K562 (cell line): Measurements from ENCODE around the gene DNAAF3. TPM values are rescaled to one million over a fixed set of nuclear protein-coding genes. Genes with fewer than 3 reads are reported as not detected.

ENCODE experiments used
- HDAC8 ChIP-seq: fragments of 450-650 bp; IDR thresholded peaks from 2 replicates; pipeline ENCODE4 v1.6.1; 2016; ENCODE audit warnings: mild to moderate bottlenecking, missing genetic modification characterization, moderate library complexity, missing compliant biosample characterization
- HDGF ChIP-seq: fragments of 450-650 bp; IDR thresholded peaks from 2 replicates; pipeline ENCODE4 v1.6.1; 2016
- MECOM ChIP-seq: fragments of 250-450 bp; sonication (Bioruptor Pico); IDR thresholded peaks from 2 replicates; pipeline ENCODE4 v1.8.0; 2022; ENCODE audit warnings: inconsistent platforms
- NR2C2 ChIP-seq, 2 experiments: fragments of 200-800 bp in 1 of 2; sonication (Bioruptor generic) in 1 of 2; sonication (generic) in 1 of 2; formaldehyde crosslinking in 1 of 2; IDR thresholded peaks; 2 replicates each; pipeline versions ENCODE4 v1.6.1 to v1.8.0; 2016 to 2022; ENCODE audit warnings: mild to moderate bottlenecking in 1 of 2, missing compliant biosample characterization in 1 of 2, missing genetic modification characterization in 1 of 2, missing genetic modification reagents in 1 of 2
- PHF20 ChIP-seq: fragments of 450-650 bp; IDR thresholded peaks from 2 replicates; pipeline ENCODE4 v1.6.1; 2018; ENCODE audit not compliant: partially characterized antibody
- PYGO2 ChIP-seq: fragments of 450-650 bp; IDR thresholded peaks from 2 replicates; pipeline ENCODE4 v1.6.1; 2016; ENCODE audit warnings: mild to moderate bottlenecking, missing genetic modification characterization, moderate library complexity, missing compliant biosample characterization
- SIX5 ChIP-seq, 2 experiments: IDR thresholded peaks; 2 replicates each; pipeline ENCODE4 v1.6.1; 2011; ENCODE audit warnings: low read length in 2 of 2, borderline replicate concordance in 1 of 2, low read depth in 1 of 2, mild to moderate bottlenecking in 1 of 2, moderate library complexity in 1 of 2; ENCODE audit not compliant: insufficient read depth in 1 of 2
- TGIF2 ChIP-seq: sonication (generic); formaldehyde crosslinking; IDR thresholded peaks from 2 replicates; pipeline ENCODE4 v1.8.1; 2022; ENCODE audit warnings: mild to moderate bottlenecking, missing genetic modification reagents, moderate library complexity
- TRIM24 ChIP-seq, 2 experiments: fragments of 450-650 bp; IDR thresholded peaks; 2 replicates each; pipeline ENCODE4 v1.6.1; 2016
- ZBED1 ChIP-seq: IDR thresholded peaks from 2 replicates; pipeline ENCODE4 v1.6.1; 2014
- ZNF12 ChIP-seq: sonication (generic); formaldehyde crosslinking; IDR thresholded peaks from 2 replicates; pipeline ENCODE4 v1.4.0; 2020; ENCODE audit warnings: mild to moderate bottlenecking, missing genetic modification reagents
- ZNF589 ChIP-seq: fragments of 200-800 bp; sonication (Bioruptor generic); IDR thresholded peaks from 2 replicates; pipeline ENCODE4 v1.6.1; 2016; ENCODE audit warnings: low read depth, missing genetic modification characterization, missing compliant biosample characterization
- polyA plus RNA-seq, 8 experiments: library from polyadenylated mRNA; depleted of rRNA in 4 of 8; stranded (reverse) in 5 of 8; unstranded in 3 of 8; fragments of >200 nt; fragmentation: Nextera tagmentation in 2 of 8; fragmentation: Illumina TruSeq in 1 of 8; extraction: Ambion mirVana in 2 of 8; extraction: Trizol in 1 of 8; gene quantifications; 2 replicates each; pipeline versions ENCODE4 v1.2.1 to v1.2.3, GENCODE V29; 2011 to 2014; ENCODE audit warnings: inconsistent platforms in 1 of 8, missing spikeins in 1 of 8
- total RNA-seq, 7 experiments: library from RNA; depleted of rRNA in 6 of 7; stranded (reverse); fragments of >200 nt in 6 of 7; fragmentation: Illumina TruSeq in 2 of 7; extraction: Trizol in 2 of 7; gene quantifications; 2 replicates each; pipeline versions ENCODE4 v1.2.1 to v1.2.3, GENCODE V29; 2011 to 2021; ENCODE audit warnings: low replicate concordance in 1 of 7
- TF ChIP-seq, protein P1 (sequence below): fragments of 450-650 bp; IDR thresholded peaks from 2 replicates; pipeline ENCODE4 v1.7.1; 2018; ENCODE audit warnings: mild to moderate bottlenecking, low read depth; ENCODE audit not compliant: partially characterized antibody
- TF ChIP-seq, protein P2 (sequence below): fragments of 250-450 bp; sonication (Bioruptor Pico); IDR thresholded peaks from 2 replicates; pipeline ENCODE4 v1.8.0; 2021; ENCODE audit warnings: moderate library complexity, mild to moderate bottlenecking, inconsistent platforms
- TF ChIP-seq, protein P3 (sequence below): fragments of 250-450 bp; sonication (Bioruptor Pico); IDR thresholded peaks from 2 replicates; pipeline ENCODE4 v1.4.0; 2020
- TF ChIP-seq, protein P4 (sequence below): fragments of 450-650 bp; IDR thresholded peaks from 2 replicates; pipeline ENCODE4 v1.6.1; 2016

The DNAAF3 gene
- total and polyA plus RNA-seq, 9 of the 15 experiments (the other 6 are each of a cell fraction or from before 2014, with no cell fraction given): 21.6 to 61.5 (median 43.0) TPM

DNA sequence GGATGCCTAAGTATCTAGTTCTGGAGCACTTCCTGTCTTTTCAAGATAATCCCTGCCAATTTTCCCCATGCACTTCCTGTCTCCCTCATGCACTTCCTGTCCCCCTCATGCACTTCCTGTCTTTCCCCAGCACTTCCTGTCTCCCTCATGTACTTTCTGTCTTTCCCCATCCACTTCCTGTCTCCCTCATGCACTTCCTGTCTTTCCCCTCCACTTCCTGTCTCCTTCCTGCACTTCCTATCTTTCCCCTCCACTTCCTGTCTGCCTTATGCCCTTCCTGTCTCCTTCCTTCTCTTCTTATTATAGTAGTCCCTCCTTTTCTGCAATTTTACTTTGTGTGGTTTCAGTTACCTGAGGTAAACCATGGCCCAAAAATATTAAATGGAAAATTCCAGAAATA lies 14.4 kb downstream of the DNAAF3 start (continued):
- TF ChIP-seq ZNF12 (CRISPR knock-in tag) (no peak), SIX5 (IDR thresholded peaks at IDR 0.05; ENCODE audit: borderline replicate concordance in 1 of 2, insufficient read depth in 1 of 2, low read depth in 1 of 2, low read length in 2 of 2) (0 out of 4 replicates have a peak, but pooled peaks of 1 of the 2 experiments have one; percentile 14), MECOM (CRISPR knock-in tag) (no peak), TGIF2 (no peak), NR2C2 (CRISPR knock-in tag; IDR thresholded peaks at IDR 0.05) (no peak), NR2C2 (tag; IDR thresholded peaks at IDR 0.05) (peak; percentile 42), PYGO2 (tag) (no peak), HDGF (peak; percentile 85; the same call in 1 of the 2 replicates), PHF20 (peak; percentile 96), TRIM24 (IDR thresholded peaks at IDR 0.05) (peak; percentile 72 to 81), ZNF589 (CRISPR knock-in tag) (no peak), ZBED1 (no peak), HDAC8 (tag) (no peak)
- TF ChIP-seq, protein P1, sequence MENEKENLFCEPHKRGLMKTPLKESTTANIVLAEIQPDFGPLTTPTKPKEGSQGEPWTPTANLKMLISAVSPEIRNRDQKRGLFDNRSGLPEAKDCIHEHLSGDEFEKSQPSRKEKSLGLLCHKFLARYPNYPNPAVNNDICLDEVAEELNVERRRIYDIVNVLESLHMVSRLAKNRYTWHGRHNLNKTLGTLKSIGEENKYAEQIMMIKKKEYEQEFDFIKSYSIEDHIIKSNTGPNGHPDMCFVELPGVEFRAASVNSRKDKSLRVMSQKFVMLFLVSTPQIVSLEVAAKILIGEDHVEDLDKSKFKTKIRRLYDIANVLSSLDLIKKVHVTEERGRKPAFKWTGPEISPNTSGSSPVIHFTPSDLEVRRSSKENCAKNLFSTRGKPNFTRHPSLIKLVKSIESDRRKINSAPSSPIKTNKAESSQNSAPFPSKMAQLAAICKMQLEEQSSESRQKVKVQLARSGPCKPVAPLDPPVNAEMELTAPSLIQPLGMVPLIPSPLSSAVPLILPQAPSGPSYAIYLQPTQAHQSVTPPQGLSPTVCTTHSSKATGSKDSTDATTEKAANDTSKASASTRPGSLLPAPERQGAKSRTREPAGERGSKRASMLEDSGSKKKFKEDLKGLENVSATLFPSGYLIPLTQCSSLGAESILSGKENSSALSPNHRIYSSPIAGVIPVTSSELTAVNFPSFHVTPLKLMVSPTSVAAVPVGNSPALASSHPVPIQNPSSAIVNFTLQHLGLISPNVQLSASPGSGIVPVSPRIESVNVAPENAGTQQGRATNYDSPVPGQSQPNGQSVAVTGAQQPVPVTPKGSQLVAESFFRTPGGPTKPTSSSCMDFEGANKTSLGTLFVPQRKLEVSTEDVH: peak; percentile 96
- TF ChIP-seq, protein P2, sequence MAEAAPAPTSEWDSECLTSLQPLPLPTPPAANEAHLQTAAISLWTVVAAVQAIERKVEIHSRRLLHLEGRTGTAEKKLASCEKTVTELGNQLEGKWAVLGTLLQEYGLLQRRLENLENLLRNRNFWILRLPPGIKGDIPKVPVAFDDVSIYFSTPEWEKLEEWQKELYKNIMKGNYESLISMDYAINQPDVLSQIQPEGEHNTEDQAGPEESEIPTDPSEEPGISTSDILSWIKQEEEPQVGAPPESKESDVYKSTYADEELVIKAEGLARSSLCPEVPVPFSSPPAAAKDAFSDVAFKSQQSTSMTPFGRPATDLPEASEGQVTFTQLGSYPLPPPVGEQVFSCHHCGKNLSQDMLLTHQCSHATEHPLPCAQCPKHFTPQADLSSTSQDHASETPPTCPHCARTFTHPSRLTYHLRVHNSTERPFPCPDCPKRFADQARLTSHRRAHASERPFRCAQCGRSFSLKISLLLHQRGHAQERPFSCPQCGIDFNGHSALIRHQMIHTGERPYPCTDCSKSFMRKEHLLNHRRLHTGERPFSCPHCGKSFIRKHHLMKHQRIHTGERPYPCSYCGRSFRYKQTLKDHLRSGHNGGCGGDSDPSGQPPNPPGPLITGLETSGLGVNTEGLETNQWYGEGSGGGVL (CRISPR knock-in tag): no peak
- TF ChIP-seq, protein P3, sequence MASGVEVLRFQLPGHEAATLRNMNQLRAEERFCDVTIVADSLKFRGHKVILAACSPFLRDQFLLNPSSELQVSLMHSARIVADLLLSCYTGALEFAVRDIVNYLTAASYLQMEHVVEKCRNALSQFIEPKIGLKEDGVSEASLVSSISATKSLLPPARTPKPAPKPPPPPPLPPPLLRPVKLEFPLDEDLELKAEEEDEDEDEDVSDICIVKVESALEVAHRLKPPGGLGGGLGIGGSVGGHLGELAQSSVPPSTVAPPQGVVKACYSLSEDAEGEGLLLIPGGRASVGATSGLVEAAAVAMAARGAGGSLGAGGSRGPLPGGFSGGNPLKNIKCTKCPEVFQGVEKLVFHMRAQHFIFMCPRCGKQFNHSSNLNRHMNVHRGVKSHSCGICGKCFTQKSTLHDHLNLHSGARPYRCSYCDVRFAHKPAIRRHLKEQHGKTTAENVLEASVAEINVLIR (CRISPR knock-in tag): no peak
- TF ChIP-seq, protein P4, sequence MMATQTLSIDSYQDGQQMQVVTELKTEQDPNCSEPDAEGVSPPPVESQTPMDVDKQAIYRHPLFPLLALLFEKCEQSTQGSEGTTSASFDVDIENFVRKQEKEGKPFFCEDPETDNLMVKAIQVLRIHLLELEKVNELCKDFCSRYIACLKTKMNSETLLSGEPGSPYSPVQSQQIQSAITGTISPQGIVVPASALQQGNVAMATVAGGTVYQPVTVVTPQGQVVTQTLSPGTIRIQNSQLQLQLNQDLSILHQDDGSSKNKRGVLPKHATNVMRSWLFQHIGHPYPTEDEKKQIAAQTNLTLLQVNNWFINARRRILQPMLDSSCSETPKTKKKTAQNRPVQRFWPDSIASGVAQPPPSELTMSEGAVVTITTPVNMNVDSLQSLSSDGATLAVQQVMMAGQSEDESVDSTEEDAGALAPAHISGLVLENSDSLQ: peak; percentile 75
